Measurements from ENCODE around the gene RNF113B. TPM values are rescaled to one million over a fixed set of nuclear protein-coding genes. Genes with fewer than 3 reads are reported as not detected.
A peak's percentile ranks its signal among the peaks of the same experiment; 100 is the strongest.

The RNF113B gene
- total and polyA plus RNA-seq, 12 donors: 0.15 to 0.27 TPM; not detected in 10

DNA sequence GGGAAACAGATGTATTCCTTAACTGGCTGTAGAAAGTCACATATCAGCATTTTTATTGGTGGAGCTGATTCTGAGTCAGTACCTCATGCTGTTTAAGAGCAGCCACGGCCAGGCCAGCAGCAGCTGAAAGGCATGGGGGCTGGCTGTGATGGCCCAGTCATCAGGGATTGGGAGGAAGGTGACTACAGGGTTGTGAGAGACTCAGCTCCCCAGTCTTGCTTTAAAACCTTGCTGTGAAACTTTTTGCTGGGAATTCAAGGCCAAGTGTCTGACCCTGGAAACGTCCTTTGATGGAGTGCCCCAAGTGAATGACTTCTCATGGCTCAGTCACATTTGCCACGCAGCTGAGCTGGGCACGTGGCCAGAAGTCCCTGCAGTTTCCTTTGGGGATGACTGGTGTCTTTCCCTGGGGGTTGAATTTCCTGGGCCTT is 39.1 kb upstream of the RNF113B start:
- Histone ChIP-seq H3K36me3 (replicated peaks in 1 of 2) (no peaks in the 10 kb centered on the region), H3K4me3 (no peak overlapping the region), H3K27ac (peak overlapping the region; percentile 44 to 87 (median 57)), H3K27me3 (no peaks in the 10 kb centered on the region), H3K4me1 (replicated peaks in 1 of 2) (peaks cover 24 to 46% of the 10 kb centered on the region in 2 donors), H3K9me3 (replicated peaks in 1 of 3) (no peaks in the 10 kb centered on the region)
- TF ChIP-seq, protein P1, sequence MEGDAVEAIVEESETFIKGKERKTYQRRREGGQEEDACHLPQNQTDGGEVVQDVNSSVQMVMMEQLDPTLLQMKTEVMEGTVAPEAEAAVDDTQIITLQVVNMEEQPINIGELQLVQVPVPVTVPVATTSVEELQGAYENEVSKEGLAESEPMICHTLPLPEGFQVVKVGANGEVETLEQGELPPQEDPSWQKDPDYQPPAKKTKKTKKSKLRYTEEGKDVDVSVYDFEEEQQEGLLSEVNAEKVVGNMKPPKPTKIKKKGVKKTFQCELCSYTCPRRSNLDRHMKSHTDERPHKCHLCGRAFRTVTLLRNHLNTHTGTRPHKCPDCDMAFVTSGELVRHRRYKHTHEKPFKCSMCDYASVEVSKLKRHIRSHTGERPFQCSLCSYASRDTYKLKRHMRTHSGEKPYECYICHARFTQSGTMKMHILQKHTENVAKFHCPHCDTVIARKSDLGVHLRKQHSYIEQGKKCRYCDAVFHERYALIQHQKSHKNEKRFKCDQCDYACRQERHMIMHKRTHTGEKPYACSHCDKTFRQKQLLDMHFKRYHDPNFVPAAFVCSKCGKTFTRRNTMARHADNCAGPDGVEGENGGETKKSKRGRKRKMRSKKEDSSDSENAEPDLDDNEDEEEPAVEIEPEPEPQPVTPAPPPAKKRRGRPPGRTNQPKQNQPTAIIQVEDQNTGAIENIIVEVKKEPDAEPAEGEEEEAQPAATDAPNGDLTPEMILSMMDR (IDR thresholded peaks at IDR 0.05): peak in 2 of 6 experiments; percentile 21 to 36
- peak in 1 of 2 donors; percentile 47 for TF ChIP-seq POLR2A (IDR thresholded peaks at IDR 0.05)
- DNase-seq: peak; percentile 87 to 96 (median 94)
- intact Hi-C loops (cut with DNase I): loop anchor here (10.0 kb wide), 1 partner anchor 71 kb away; the partner anchor contains the start of gene FARP1 (in 2 of the 2)
- 9 to 20% (median 17%) methylated on average over 4 of the region's 4 CpGs for WGBS, 4 donors

DNA sequence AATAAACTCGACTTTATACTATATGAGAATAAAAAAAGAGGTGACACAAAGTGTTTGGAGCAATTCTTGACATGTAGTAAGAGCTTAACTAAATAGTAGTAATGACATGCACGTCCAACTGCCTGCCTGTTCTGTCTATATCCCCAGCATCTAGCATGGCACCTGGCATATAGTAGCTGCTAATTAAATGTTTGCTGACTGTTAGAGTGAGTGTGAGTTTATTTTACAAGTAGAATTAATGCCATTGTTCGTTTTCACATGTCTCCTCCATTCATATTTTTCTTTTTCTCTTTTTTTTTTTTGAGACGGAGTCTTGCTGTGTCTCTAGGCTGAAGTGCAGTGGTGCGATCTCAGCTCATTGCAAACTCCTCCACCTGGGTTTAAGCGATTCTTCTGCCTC is 38.4 kb upstream of the RNF113B start:
- Histone ChIP-seq H3K27me3 (no peaks in the 10 kb centered on the region), H3K4me3 (no peak overlapping the region), H3K4me1 (replicated peaks in 1 of 2) (peaks cover 17 to 40% of the 10 kb centered on the region in 2 donors), H3K27ac (peak overlapping the region; percentile 44 to 87 (median 57)), H3K36me3 (replicated peaks in 1 of 2) (no peaks in the 10 kb centered on the region), H3K9me3 (replicated peaks in 1 of 3) (no peaks in the 10 kb centered on the region)
- TF ChIP-seq POLR2A (IDR thresholded peaks at IDR 0.05): no peak
- TF ChIP-seq, protein P1 (IDR thresholded peaks at IDR 0.05): no peak
- intact Hi-C loops (cut with DNase I): loop anchor here (10.0 kb wide), 1 partner anchor 71 kb away; the partner anchor contains the start of gene FARP1 (in 2 of the 2)
- WGBS, 4 donors: 84 to 91% (median 87%) methylated on average over 6 of the region's 6 CpGs
- DNase-seq: no peak

DNA sequence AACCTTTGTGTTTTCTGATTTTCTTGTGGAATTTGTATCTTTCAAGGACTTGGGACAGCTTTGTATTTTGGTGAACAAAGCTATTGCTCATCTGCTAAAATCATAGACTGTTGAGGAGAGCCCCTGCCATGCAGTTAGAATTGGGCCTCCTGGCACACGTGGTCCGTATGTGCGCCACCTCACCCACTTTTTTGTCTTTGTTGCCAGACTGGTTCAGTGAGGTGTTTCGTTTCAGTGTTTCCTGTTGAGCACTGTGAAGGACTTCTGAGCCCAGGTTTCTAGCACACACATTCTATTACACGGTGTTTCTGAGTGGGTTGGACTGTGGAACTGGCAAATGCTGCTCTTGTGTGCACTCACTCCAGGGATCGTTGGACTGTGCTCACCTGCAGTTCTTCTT is 37.6 kb upstream of the RNF113B start:
- no peak for TF ChIP-seq POLR2A (IDR thresholded peaks at IDR 0.05)
- TF ChIP-seq, protein P1 (IDR thresholded peaks at IDR 0.05): no peak
- H3K4me3 ChIP-seq: no peak overlapping the region
- no peaks in the 10 kb centered on the region for H3K36me3 ChIP-seq (replicated peaks in 1 of 2)
- 72 to 86% (median 76%) methylated on average over 5 to 6 of the region's 6 CpGs for WGBS, 4 donors
- DNase-seq: no peak
- no peaks in the 10 kb centered on the region for H3K27me3 ChIP-seq
- intact Hi-C loops (cut with DNase I): loop anchor here (10.0 kb wide), 1 partner anchor 70 kb away; the partner anchor contains the start of gene FARP1 (in 2 of the 2)
- peaks cover 16 to 35% of the 10 kb centered on the region in 2 donors for H3K4me1 ChIP-seq (replicated peaks in 1 of 2)
- H3K9me3 ChIP-seq (replicated peaks in 1 of 3): no peaks in the 10 kb centered on the region
- peak overlapping the region in 2 of 5 donors; percentile 7 to 39 for H3K27ac ChIP-seq

DNA sequence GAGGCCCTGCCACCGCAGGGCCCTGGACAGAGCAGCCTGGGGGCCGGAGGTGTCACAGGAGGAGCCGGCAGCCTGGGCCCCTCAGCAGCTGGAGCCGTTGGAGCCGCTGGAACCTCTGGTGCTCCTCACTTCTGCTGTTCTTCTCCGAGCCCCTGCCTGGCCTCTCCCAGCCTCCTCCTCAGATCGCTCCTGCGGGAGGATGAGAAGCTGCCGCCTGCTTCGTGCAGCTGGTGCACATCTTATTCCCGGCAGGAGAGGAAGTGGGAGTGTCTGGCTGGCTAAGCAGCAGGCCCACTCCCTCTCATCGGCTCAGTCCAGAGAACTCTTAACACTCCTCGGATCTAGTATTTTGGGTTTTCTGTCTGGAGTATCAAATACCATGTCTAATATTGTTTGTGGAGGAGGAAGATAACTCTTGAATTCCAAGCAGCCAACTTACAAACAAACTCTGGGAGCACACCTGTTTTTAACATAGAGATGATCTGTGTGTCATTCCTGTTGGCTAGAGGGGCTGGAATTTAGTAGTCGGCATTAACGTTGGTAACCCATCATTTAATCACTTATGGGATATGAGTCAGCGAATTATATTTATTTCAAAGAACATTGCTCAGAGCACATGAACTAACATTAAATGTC is 37.1 kb upstream of the RNF113B start:
- H3K36me3 ChIP-seq (replicated peaks in 1 of 2): no peaks in the 10 kb centered on the region
- no peaks in the 10 kb centered on the region for H3K27me3 ChIP-seq
- peaks cover 16 to 29% of the 10 kb centered on the region in 2 donors for H3K4me1 ChIP-seq (replicated peaks in 1 of 2)
- intact Hi-C loops (cut with DNase I): loop anchor here (10.0 kb wide), 1 partner anchor 69 kb away; the partner anchor contains the start of gene FARP1 (in 2 of the 2)
- H3K9me3 ChIP-seq (replicated peaks in 1 of 3): no peaks in the 10 kb centered on the region
- 47 to 62% (median 57%) methylated on average over 12 to 16 of the region's 16 CpGs for WGBS, 4 donors
- DNase-seq: no peak
- TF ChIP-seq POLR2A (IDR thresholded peaks at IDR 0.05): no peak
- TF ChIP-seq, protein P1 (IDR thresholded peaks at IDR 0.05): no peak
- H3K27ac ChIP-seq: peak overlapping the region in 2 of 5 donors; percentile 6 to 39
- H3K4me3 ChIP-seq: no peak overlapping the region

Measured in adrenal gland (tissue), 12 donors.